Globus pallidus (tissue), 1 donor: ENCODE data around the gene GPBP1L1.
"Not testable (repeated sequence)": the region's sequence is repeated elsewhere in the genome, so short reads cannot be mapped to it uniquely, and the experiment has no call there.

Source experiments
- DNase-seq: peaks from one replicate; pipeline ENCODE4 v3.0.0-alpha.2; 2015; ENCODE audit warnings: low spot score

The GPBP1L1 gene

GRCh38 chr1:45640293-45640692, 46.0 kb downstream of the GPBP1L1 start:
- no peak for DNase-seq

GRCh38 chr1:45635211-45635610, 51.1 kb downstream of the GPBP1L1 start:
- DNase-seq: peak; percentile 47

- no peak for DNase-seq
These were observed 55.9 kb downstream of the GPBP1L1 start for GRCh38 chr1:45630429-45630828.

GRCh38 chr1:45629035-45629434, 57.3 kb downstream of the GPBP1L1 start:
- DNase-seq: no peak

- no peak for DNase-seq
These were observed 62.4 kb downstream of the GPBP1L1 start, which contains the start of gene CCDC17 for GRCh38 chr1:45623972-45624371. TSS of gene CCDC17 (minus strand) at chr1:45624054. CDS start at chr1:45623909, 145 bp downstream.

- no peak for DNase-seq
These were observed 63.6 kb downstream of the GPBP1L1 start for GRCh38 chr1:45622524-45623394.

GRCh38 chr1:45621895-45622523, 64.3 kb downstream of the GPBP1L1 start:
- no peak for DNase-seq

- DNase-seq: no peak
These were observed 64.9 kb downstream of the GPBP1L1 start for GRCh38 chr1:45621501-45621836.

- no peak for DNase-seq
These were observed 65.5 kb downstream of the GPBP1L1 start for GRCh38 chr1:45620588-45621500.

GRCh38 chr1:45619149-45619921, 67.0 kb downstream of the GPBP1L1 start:
- no peak for DNase-seq

- DNase-seq: no peak
These were observed 68.7 kb downstream of the GPBP1L1 start for GRCh38 chr1:45617618-45618017.

GRCh38 chr1:45615885-45616284, 70.4 kb downstream of the GPBP1L1 start:
- DNase-seq: no peak

GRCh38 chr1:45612941-45613579, 73.3 kb downstream of the GPBP1L1 start:
- no peak for DNase-seq

- no peak for DNase-seq
These were observed 75.6 kb downstream of the GPBP1L1 start for GRCh38 chr1:45610589-45611226.

- no peak for DNase-seq
These were observed 77.9 kb downstream of the GPBP1L1 start for GRCh38 chr1:45608175-45609156.

- no peak for DNase-seq
These were observed 78.8 kb downstream of the GPBP1L1 start for GRCh38 chr1:45607404-45608074.

- DNase-seq: no peak
These were observed 82.1 kb downstream of the GPBP1L1 start for GRCh38 chr1:45604239-45604638.

- DNase-seq: not testable (repeated sequence)
These were observed 89.6 kb downstream of the GPBP1L1 start for GRCh38 chr1:45596765-45597164.

- DNase-seq: no peak
These were observed 91.9 kb downstream of the GPBP1L1 start for GRCh38 chr1:45594412-45594811.
